GM21528 (cell line): ENCODE data around the gene ALPL.
"Not testable (repeated sequence)": the region's sequence is repeated elsewhere in the genome, so short reads cannot be mapped to it uniquely, and the experiment has no call there.

Experiments used
- ATAC-seq: cut with Tn5 transposase; IDR thresholded peaks from one replicate; pipeline ENCODE4 v1.9.1; 2021; ENCODE audit warnings: mild to moderate bottlenecking, moderate library complexity; ENCODE audit not compliant: unreplicated experiment, low FRiP score

Gene ALPL

DNA sequence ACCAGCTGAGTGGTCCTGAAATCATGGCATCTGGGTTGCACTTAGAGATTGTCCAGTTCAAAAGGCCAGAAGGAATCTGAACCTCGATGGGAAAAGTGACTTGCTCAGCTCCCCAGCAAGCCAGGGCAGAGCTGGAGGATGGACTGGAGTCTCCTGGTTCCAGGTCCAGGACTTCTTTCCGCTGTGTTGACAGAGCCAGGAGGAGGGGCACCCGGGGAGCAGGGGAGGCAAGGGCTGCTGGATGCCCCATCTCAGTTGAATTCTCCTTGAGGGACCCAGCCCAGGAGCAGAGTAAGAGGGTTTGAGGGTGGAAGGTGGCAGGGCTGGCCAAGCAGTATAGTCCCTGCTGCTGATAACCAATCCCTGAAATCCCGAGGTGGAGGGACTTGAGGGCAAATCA, 2.4 kb upstream of the ALPL start:
- ATAC-seq, result no peak

DNA sequence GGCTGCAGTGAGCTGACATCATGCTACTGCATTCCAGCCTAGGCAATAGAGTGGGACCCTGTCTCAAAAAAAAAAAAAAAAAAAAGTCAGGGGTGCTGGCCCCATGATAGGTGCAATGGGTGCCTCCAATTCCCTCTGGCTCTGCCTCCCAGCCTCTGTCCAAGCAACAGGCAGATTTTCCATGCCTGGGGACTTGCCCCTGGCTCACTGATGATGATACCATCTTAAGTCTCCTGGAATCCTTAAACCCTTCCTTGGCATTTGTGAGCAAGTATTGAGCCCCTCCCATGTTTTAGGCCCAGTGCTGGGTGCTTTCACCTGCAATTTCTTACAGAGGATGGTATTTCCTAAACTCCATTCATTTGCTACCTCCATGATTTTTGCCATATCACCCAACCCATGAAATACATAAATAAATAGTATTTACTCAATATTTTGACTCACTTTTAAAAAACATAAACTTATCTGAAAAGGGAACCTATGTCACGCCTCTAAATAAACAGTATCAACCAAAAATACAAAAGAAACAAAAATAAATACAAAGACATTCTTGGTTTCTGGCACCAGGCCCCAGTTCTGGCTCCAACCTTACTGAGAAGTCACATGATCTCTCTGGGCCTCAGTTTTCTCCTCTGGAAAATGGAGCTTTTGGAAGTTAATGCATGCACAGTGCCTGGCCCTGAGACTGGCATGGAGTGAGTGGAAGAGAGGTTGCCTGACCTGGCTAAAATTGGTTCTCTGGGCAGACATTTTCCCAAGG, 1.5 kb upstream of the ALPL start:
- ATAC-seq, result no peak

DNA sequence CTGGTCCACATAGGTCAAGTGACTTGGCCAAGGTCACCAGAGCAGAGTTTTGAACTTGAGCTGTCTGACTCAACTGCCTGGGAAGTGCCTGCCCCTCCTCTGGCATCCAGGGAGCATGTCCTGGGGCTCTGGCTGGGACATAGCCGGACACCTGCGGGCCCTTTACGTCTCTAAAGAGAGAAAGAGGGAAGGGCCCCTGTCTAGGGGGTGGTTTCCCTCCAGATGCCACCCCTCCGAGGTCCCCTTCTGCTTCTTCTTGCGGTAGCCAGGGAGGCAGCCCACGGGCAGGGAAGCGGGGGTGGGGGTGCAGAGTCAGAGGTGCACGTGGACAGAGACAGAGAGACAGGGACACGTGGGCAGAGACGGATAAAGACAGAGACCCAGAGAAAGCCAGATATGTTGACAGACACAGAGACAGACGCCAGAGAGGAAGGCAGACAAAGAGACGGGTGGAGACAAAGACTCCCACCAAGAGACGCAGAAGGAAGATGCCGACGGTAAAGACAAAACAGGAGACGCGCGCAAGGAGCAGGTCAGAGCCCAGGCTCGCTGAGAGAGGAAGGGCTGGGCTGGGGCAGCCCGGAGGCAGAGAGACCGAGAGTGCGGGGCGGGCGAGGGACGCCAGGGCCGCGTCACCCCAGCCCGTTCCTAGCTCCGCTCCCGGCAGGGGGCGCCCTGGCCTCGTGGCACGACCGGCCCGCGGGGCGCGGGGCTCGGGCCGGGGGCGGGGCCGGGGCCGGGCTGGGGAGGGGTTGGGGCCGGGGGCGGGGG, 458 bp upstream of the ALPL start:
- ATAC-seq, result no peak

DNA sequence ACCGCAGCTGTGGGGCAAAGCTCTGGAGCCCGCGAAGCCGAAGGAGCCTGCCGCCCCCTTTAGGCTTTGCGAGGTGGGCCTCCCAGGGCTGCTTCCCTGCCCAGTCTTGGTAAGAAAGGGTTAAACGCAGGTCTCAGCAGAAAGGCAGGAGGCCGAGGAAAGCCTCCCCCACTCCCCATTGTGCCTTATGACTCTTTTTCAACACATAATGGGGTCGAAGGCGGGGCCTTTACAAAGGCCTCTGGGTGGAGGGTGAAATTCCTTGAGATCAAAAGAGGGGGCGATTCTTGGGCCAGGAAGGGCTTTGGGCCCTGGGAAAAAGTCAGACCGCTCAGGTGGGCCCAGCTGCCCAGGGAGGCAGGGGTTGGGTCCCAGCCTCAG, 880 bp downstream of the ALPL start:
- no peak for ATAC-seq

DNA sequence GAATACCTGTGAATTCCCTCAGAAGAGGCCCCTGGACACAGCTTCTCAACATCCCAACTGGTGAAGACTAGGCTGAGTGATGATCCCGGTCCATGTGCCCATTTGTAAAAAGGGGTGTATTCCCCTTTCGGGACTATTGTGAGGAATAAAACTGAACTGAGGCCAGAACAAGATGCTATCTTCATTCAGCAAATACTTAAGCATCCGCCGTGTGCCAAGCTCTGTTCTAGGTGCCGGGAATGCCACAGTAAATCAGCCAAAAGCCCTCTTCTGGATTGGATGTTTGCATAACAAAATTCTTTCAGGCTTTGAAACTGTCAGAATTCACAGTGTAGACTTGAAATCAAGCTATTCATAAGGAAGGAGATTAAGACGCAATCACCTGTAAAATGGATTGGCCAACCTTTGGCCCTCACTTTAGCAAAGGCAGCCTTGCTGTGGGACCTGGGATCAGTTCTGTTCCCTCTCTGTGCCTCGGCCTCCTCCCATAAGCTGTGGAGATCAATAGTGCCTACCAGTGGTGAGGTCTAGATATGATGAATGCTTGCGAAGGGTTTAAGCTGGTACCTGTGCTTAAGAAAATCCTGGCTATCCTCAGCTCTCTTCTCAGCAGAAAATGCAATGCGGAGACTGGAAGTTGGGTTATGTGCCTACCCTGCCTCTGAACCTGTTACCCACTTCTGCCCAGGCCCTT, 1.8 kb downstream of the ALPL start:
- no peak for ATAC-seq

DNA sequence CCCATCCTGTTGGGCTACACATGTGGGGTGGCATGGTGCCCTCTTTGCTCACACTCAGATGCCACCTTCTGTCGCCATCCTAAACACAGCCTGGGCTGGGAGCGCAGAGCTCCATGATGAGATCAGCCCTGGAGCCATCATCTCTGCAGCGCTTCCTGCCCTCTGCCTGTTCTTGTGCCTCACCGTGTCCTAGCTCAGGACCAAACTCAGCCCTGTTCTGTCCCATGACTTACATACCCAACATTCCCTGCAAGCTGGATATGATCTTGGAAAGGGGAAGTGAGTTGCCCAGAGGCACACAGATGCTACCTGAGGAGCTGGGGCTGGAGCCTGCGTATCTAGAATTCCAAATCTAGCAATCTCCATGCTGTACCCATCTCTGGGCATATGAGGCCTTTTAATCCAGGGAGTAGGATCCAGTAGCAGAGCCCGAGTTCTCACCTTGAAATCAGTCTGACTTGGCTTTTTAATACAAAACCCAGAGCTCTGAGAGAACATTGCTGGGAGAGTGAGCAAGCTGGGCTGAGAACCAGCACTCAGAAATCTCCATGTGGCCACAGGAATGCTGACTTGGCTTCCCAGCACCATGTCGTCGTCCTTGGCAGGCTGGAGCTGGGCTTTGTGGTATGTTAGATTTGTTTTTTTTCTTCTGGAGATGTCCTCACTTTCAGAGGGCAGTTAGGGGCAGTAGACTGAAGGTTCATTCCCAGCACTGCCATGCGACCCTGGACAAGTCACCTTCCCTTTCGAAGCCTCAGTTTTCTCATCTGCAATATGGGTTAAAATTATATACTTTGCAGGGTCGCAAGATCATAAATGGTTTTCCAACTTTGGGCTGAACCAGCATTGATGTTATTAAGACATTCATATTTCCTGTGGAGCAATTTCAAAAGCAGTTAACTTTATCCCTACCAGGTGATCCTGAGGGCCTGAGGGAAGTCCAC, 2.6 kb downstream of the ALPL start:
- ATAC-seq, result no peak

DNA sequence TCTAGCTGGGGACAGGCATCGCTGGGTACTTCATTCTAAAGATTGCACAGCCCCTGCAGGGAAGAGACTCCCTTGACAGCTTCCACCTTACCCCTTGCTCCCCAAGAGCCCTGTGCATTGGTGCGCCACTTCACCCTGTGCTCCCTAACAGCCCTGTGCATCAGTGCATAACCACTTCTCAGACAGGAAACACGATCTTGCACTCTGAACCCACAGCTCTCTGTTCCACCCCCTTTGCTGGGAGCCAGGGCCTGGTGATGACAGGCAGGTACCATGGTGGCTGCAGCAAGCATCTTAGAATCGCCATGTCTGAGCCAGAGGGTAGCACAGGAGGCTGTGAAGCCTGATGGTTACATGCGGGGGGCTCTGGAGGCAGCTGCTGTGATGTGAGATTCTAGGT, 5.0 kb downstream of the ALPL start:
- no peak for ATAC-seq

DNA sequence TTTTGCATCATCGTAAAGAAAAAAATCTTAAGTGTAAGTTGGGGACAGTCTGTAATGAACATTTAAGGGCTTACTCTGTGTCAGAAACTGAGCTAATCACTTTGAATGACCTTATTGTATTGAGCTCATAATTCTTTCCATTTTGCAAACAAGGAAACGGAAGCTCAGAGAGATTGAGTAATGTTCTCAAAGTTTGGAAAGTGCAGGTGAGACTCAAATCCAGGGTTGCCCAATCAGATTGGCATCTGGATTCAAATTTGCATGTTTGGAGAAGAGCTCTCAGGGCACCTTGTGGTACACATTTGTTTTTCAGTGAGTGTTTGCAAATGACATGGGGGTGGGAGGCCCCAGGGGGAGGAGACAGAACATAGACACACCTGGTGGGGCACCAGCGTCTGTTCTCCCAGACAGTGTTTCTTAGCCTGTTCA, 8.0 kb downstream of the ALPL start:
- ATAC-seq, result no peak

DNA sequence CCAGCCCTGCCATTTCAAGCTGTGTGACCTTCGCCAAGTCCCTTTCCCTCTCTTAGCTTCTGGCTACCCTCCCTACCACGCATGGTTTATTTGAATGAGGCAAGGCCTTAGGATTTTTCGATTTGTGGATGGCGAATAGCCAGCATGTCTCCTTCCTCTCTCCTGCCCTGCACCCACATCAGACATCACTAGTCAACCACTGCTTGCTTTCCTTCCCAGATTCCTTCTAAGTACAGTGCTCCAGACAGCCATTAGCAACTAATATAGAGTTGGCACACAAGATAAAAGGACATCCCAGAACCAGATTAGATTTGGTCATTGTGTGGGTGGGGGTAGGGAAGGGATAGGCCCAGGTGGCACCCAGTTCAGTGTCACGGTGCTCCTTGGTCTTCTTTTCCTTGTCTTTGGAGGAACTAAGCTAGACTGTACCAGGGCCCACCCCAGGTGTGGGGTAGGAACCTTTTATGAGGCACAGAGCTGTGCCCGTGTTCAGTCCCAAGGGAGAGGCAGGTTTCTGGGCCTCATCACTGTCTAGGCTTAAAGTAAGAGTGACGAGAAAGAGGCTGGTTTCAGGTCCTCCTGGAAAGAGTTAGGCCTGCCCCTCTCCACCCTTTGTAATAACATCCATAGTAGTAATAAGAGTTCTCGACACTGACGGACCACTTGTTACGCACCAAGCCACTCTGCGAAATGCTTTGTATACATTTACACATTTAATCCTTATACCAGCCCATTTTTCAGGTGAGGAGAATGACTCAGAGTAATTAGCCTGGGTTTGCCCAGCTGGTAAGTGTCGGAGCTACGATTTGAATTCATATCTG, 8.6 kb downstream of the ALPL start:
- no peak for ATAC-seq

DNA sequence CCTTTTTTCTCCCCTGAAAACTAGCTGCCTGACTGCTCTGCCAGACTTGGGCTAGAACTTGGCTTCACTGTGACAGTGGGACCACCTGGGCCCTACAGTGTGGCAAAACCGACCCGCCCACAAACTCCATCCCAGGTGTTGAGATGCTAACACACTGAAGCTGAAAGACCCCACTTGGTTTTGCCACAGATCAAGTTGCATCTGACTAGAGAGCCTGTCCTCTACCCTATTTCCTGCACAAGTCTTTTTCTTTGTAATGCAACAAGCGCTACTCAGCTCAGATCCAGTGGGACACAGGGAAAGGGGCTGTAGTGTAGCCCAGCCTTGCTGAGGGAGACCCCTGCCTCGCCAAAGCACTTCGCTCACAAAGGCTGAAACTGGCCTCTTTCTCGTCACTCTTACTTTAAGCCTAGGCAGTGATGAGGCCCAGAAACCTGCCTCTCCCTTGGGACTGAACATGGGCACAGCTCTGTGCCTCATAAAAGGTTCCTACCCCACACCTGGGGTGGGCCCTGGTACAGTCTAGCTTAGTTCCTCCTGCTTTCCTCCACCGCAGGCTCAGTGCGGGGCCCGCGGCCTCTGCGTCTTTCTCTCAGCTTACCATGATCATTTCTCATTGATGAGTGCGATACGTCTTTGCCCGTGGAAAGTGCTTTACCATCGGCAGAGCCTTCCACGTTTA, 9.7 kb downstream of the ALPL start:
- ATAC-seq, result no peak

DNA sequence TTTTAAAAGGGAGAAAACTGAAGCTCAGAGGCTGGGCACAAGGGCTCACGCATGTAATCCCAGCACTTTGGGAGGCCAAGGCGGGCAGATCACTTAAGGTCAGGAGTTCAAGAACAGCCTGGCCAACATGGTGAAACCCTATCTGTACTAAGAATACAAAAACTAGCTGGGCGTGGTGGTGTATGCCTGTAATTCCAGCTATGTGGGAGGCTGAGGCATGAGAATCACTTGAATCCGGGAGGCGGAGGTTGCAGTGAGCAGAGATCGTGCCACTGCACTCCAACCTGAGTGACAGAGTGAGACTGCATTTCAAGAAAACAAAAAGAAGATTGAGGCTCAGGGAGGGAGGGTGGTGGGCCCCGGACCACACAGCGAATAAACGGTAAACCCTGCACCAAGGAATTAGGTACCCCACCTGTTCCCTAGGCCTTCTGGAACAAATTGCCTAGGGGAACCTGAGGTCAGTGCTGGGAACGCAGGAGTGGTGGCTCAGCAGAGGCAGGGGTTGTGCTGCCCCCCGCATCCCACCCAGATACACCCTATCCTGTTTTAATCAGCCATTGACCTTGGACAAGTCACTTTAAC, 10.4 kb downstream of the ALPL start:
- not testable (repeated sequence) for ATAC-seq

DNA sequence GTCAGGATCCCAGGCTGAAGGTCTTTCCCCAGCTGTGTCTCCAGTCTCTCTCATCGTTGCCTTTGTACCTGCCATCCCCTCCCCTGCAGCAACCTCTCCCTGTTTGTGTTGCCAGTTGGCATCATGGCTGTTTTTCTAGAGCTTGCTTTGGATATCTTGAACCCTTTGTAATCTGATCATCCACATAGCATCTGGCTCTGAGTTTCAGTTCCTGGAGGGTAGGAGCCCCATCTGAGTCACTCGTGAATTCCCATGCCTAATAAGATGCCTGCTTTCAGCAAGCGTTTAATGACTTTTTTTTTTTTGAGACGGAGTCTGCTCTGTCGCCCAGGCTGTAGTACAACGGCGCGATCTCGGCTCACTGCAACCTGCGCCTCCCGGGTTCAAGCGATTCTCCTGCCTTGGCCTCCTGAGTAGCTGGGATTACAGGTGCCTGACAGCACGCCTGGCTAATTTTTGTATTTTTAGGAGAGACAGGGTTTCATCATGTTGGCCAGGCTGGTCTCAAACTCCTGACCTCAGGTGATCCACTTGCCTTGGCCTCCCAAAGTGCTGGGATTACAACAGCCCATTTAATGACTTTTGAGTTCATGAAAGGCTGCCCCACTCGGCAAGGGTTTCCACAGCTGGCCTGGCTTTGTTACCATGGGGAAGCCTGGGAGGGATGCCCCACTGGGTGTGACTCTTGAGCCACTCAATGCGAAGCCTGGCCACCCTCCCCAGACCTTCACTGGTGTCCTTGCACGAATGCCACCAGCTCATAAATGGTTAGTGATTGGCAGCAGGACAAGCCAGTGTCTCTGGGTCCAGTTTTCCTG, 11.9 kb downstream of the ALPL start:
- ATAC-seq, result no peak

DNA sequence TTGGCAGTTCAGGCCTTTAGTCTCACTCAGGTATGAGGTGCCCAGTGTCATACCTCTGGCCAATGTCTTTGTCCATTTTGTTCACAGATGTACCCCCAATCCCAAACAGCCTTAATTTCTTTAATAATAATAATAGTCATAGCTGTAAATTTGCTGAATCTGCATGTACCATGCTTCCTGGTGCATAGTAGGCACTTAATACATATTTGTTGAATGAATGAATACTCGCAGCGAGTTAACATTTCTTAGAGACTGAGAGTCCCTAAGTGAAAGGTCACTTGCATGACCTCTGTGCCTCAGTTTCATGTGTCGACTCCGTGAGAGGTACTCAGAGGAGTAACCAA, 12.5 kb downstream of the ALPL start:
- ATAC-seq, result no peak

DNA sequence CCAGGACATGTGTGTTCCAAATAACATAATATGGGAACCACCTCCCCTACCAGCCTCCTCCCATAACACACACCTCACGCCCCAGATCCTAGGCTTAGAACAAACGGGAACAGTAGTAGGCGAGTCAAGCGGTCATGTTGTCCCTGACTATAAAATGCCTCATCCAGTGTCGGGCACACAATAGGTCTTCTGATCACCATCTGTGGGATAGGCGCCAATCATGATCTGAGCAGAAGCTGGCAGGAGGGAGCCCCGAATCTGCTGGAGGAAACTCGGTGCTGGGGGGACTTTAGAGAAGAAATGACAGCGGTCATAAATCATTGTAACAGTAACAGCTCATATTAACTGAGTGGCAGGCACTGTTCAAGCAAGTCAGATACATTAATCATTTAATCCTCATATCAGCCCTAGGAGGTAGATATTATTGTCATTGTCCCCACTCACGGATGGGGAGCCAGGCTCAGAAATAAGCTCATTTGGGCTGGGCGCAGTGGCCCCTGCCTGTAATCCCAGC, 13.4 kb downstream of the ALPL start:
- ATAC-seq, result no peak

DNA sequence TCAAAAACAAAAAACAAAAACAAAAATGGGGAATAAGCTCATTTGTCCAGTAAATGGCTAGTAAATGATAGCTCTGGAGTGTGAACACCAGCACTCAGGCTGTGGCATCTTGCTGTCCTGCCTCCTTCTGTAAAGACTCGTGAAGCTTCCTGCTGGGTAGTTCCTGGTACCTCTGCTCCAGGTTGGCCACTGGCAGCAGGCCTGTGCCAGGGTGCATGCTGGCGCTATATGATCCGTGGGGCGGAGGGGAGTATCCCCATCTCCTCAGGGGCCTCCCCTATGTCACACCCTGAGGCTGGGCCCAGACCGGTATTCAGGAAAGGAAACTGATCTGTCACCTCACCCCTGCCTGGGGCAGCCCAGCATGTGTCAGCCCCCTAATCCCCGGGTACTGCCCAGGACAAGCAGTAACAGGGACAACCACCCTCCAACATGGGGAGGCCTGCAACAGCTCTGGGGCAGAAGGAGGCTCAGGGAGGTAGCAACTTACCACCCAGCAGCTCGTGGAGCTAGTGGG, 14.1 kb downstream of the ALPL start:
- no peak for ATAC-seq

DNA sequence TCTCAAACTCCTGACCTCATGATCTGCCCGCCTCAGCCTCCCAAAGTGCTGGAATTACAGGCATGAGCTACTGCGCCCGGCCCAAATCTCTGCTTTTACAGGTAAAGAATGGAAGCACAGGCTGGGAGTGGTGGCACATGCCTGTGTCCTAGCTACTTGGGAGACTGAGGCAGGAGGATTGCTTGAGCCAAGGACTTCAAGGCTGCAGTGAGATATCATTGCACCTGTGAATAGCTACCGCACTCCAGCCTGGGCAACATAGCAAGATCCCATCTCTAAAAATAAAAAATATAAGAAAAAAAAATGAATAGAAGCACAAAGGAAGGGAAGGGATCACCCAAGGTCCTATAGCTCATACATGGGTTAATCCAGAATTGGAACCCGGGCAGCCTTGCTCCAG, 15.0 kb downstream of the ALPL start:
- ATAC-seq, result no peak

DNA sequence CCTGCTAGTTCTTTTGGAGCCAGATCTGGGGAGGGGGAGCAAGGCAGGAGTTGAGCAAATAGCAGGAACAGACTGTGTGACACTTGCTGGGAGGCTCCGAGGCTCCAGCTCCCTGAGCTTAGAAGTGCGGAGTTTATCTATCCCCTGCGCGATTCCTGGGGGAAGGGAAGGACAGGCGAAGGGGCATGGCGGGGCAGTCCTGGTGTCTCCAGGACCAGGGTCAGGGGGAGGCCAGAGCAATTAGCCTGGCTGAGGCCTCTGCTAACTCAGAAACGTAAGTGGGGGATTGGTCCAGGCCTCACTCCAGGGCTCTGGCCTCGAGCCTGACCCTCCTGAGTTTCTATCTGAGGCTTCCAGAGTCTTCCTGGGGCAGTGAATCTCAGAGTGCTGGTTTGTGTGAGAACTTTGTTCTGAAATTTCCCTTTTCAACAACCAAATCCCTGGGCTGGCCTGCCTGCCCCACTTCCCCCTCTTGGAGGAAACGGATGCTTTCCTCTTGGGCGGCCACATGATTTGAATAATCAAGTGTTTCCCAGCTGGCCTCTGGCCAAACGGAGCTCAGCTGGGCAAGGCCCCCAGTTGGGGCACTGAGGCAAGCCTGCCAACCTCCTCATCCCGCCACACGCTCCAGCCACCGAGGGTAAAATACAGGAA, 15.6 kb downstream of the ALPL start:
- no peak for ATAC-seq
